PC-9 (cell line): ENCODE data around the gene CAPN9. TPM values are rescaled to one million over a fixed set of nuclear protein-coding genes. Genes with fewer than 3 reads are reported as not detected.
A peak's percentile ranks its signal among the peaks of the same experiment; 100 is the strongest.

Source experiments
- BruUV-seq: library from RNA; stranded (reverse); fragments of 400-500 nt; replicated peaks from 2 replicates; lab custom pipeline; 2021; lab: Mats Ljungman, UMichigan
- CTCF ChIA-PET: fragments of 300-600 bp; sonication (Branson Sonifier 250); formaldehyde crosslinking; loops from one replicate; lab custom pipeline; 2022; ENCODE audit warnings: antibody characterized with exemption; lab: Charles Lee
- POLR2A ChIA-PET: fragments of 300-600 bp; sonication (Branson Sonifier 250); formaldehyde crosslinking; loops from one replicate; lab custom pipeline; 2022; ENCODE audit warnings: antibody characterized with exemption; ENCODE audit not compliant: unreplicated experiment; lab: Charles Lee
- DNase-seq, 2 experiments: peaks; one replicate each; pipeline versions ENCODE4 v3.0.0 to v3.0.0-alpha.2; 2015 to 2022; ENCODE audit warnings: mixed read lengths in 1 of 2
- H2AFZ ChIP-seq: fragments of 200-600 bp; sonication (generic); 2 replicates; pipeline ENCODE4 v1.8.1; 2017; ENCODE audit warnings: antibody characterized with exemption
- H3F3A ChIP-seq: fragments of 200-600 bp; sonication (generic); 2 replicates; pipeline ENCODE4 v1.8.1; 2017; ENCODE audit warnings: antibody characterized with exemption, mild to moderate bottlenecking, low read depth; ENCODE audit not compliant: insufficient read depth
- H3K27ac ChIP-seq: fragments of 200-600 bp; sonication (generic); 2 replicates; pipeline ENCODE4 v1.6.1; 2016; ENCODE audit warnings: mixed run types
- H3K27me3 ChIP-seq: fragments of 200-600 bp; sonication (generic); 2 replicates; pipeline ENCODE4 v1.6.1; 2016; ENCODE audit warnings: low read depth, mixed run types; ENCODE audit not compliant: insufficient read depth
- H3K36me3 ChIP-seq: fragments of 200-600 bp; sonication (generic); 2 replicates; pipeline ENCODE4 v1.6.1; 2016; ENCODE audit warnings: low read depth, mixed run types
- H3K4me1 ChIP-seq: fragments of 200-600 bp; sonication (generic); replicated peaks from 2 replicates; pipeline ENCODE4 v1.6.1; 2016; ENCODE audit warnings: mixed run types; ENCODE audit not compliant: insufficient read depth
- H3K4me2 ChIP-seq: fragments of 200-600 bp; sonication (generic); 2 replicates; pipeline ENCODE4 v1.6.1; 2017; ENCODE audit warnings: mixed run types
- H3K4me3 ChIP-seq: fragments of 200-600 bp; sonication (generic); 2 replicates; pipeline ENCODE4 v1.6.1; 2016; ENCODE audit warnings: mixed run types
- H3K79me2 ChIP-seq: fragments of 200-600 bp; sonication (generic); 2 replicates; pipeline ENCODE4 v1.6.1; 2017; ENCODE audit warnings: low read depth, mixed run types
- H3K9me2 ChIP-seq: fragments of 200-600 bp; sonication (generic); 2 replicates; pipeline ENCODE4 v1.8.1; 2017; ENCODE audit warnings: mild to moderate bottlenecking; ENCODE audit not compliant: insufficient read depth
- H3K9me3 ChIP-seq: fragments of 200-600 bp; sonication (generic); 2 replicates; pipeline ENCODE4 v1.8.1; 2016; ENCODE audit warnings: low read depth; ENCODE audit not compliant: insufficient read depth
- H4K20me1 ChIP-seq: fragments of 200-600 bp; sonication (generic); 2 replicates; pipeline ENCODE4 v1.8.1; 2017; ENCODE audit not compliant: insufficient read depth
- CTCF ChIP-seq: fragments of 200-600 bp; sonication (generic); conservative IDR thresholded peaks from 2 replicates; pipeline ENCODE4 v1.6.1; 2017; ENCODE audit warnings: mixed run types, antibody characterized with exemption, mild to moderate bottlenecking, moderate library complexity
- EZH2 ChIP-seq: fragments of 200-600 bp; sonication (generic); IDR thresholded peaks from 2 replicates; pipeline ENCODE4 v1.8.0; 2017; ENCODE audit warnings: antibody characterized with exemption, low read depth
- intact Hi-C: fragments of 100-400 bp; cut with micrococcal nuclease; formaldehyde crosslinking; loops from one replicate; pipeline ENCODE4 v1.10.0; 2022; ENCODE audit not compliant: unreplicated experiment
- total RNA-seq: library from RNA; stranded (reverse); gene quantifications from 2 replicates; pipeline ENCODE4 v1.2.3, GENCODE V29; 2021

The CAPN9 gene
- total RNA-seq, 1 experiment from 2014 or later, result not detected

- H3K4me2 ChIP-seq, result no peak overlapping the region
- ChIA-PET POLR2A (no interaction called here), CTCF (no interaction called here)
- no peak for DNase-seq
- H4K20me1 ChIP-seq, result no peaks in the 10 kb centered on the region
- no peaks in the 10 kb centered on the region for H3K79me2 ChIP-seq
- H3K9me2 ChIP-seq, result no peaks in the 10 kb centered on the region
- intact Hi-C loops, result no loop called here
- H3F3A ChIP-seq, result no peaks in the 10 kb centered on the region
- H3K36me3 ChIP-seq, result no peaks in the 10 kb centered on the region
- no peak overlapping the region for H3K27ac ChIP-seq
- TF ChIP-seq CTCF, result no peak
- no peak for TF ChIP-seq EZH2
- no peak overlapping the region for H2AFZ ChIP-seq
- no TSS peak for BruUV-seq
- no peaks in the 10 kb centered on the region for H3K9me3 ChIP-seq
- H3K4me3 ChIP-seq, result no peak overlapping the region
- no peaks in the 10 kb centered on the region; the same call in 1 of the 2 replicates for H3K4me1 ChIP-seq
- no peaks in the 10 kb centered on the region for H3K27me3 ChIP-seq
These were observed 40.1 kb upstream of the CAPN9 start for GRCh38 chr1:230706887-230707731.

GRCh38 chr1:230707732-230708630 is 39.2 kb upstream of the CAPN9 start:
- Histone ChIP-seq H4K20me1 (no peaks in the 10 kb centered on the region), H3K9me2 (no peaks in the 10 kb centered on the region), H3K9me3 (no peaks in the 10 kb centered on the region), H3K4me3 (no peak overlapping the region), H3F3A (no peaks in the 10 kb centered on the region), H3K79me2 (no peaks in the 10 kb centered on the region), H3K4me2 (no peak overlapping the region), H3K36me3 (no peaks in the 10 kb centered on the region), H3K27ac (no peak overlapping the region), H3K4me1 (no peaks in the 10 kb centered on the region; the same call in 1 of the 2 replicates), H2AFZ (no peak overlapping the region), H3K27me3 (no peaks in the 10 kb centered on the region)
- POLR2A ChIA-PET, result no interaction called here
- CTCF ChIA-PET, result no interaction called here
- TF ChIP-seq CTCF (no peak), EZH2 (no peak)
- no TSS peak for BruUV-seq
- intact Hi-C loops, result no loop called here
- no peak for DNase-seq

- no peaks in the 10 kb centered on the region for H4K20me1 ChIP-seq
- ChIA-PET CTCF (no interaction called here), POLR2A (no interaction called here)
- no peak overlapping the region for H3K4me2 ChIP-seq
- H2AFZ ChIP-seq, result no peak overlapping the region
- no peaks in the 10 kb centered on the region for H3K9me2 ChIP-seq
- no peaks in the 10 kb centered on the region; the same call in 1 of the 2 replicates for H3K4me1 ChIP-seq
- intact Hi-C loops, result no loop called here
- no peaks in the 10 kb centered on the region for H3K27me3 ChIP-seq
- H3K36me3 ChIP-seq, result no peaks in the 10 kb centered on the region
- H3K9me3 ChIP-seq, result no peaks in the 10 kb centered on the region
- TF ChIP-seq CTCF (no peak), EZH2 (no peak)
- H3F3A ChIP-seq, result no peaks in the 10 kb centered on the region
- H3K79me2 ChIP-seq, result no peaks in the 10 kb centered on the region
- no TSS peak for BruUV-seq
- no peak overlapping the region for H3K4me3 ChIP-seq
- peak; percentile 36 to 44 for DNase-seq
- H3K27ac ChIP-seq, result no peak overlapping the region
These were observed 38.3 kb upstream of the CAPN9 start for GRCh38 chr1:230708631-230709580.
